Stimulated activated naive B cell treated with anti-CD40 and anti-IgM and Interleukin-4, amounts not matched to agents 10 μg/mL and 1 μg/mL and 100 μg/mL, for 72 hours (primary cell): ENCODE measurements around the gene EVA1A.

Experiments used
- ATAC-seq, 2 donors: fragments of 150-1000 bp; cut with Tn5 transposase; replicated peaks; 2 replicates each; pipeline ENCODE4 v1.10.0; 2021; ENCODE audit warnings: moderate library complexity in 1 of 2
- DNase-seq: peaks from one replicate; pipeline ENCODE4 v3.0.0; 2021
- H3K27ac Mint-ChIP-seq: one replicate; pipeline ENCODE4 v1.8.0; 2022; ENCODE audit warnings: mild to moderate bottlenecking, mixed read lengths
- H3K27me3 Mint-ChIP-seq, 2 donors: one replicate each; pipeline ENCODE4 v1.8.0; 2022; ENCODE audit warnings: mixed read lengths in 2 of 2
- H3K36me3 Mint-ChIP-seq, 2 donors: one replicate each; pipeline ENCODE4 v1.8.0; 2022; ENCODE audit warnings: mixed read lengths in 2 of 2, mild to moderate bottlenecking in 1 of 2
- H3K4me1 Mint-ChIP-seq, 2 donors: one replicate each; pipeline ENCODE4 v1.8.0; 2022; ENCODE audit warnings: mixed read lengths in 2 of 2, mild to moderate bottlenecking in 1 of 2
- H3K4me3 Mint-ChIP-seq, 2 donors: one replicate each; pipeline ENCODE4 v1.8.0; 2022; ENCODE audit warnings: mild to moderate bottlenecking in 2 of 2, mixed read lengths in 2 of 2, moderate library complexity in 1 of 2
- H3K9me3 Mint-ChIP-seq, 2 donors: one replicate each; pipeline ENCODE4 v1.8.0; 2022; ENCODE audit warnings: mixed read lengths in 2 of 2, mild to moderate bottlenecking in 1 of 2

The EVA1A gene

GRCh38 chr2:75562513-75562864 lies 1.8 kb upstream of the EVA1A start:
- DNase-seq (no peak), ATAC-seq (no peak)
- peaks cover 54 to 66% of the 10 kb centered on the region in 2 donors for H3K27me3 Mint-ChIP-seq
- H3K9me3 Mint-ChIP-seq, result no peaks in the 10 kb centered on the region
- H3K4me3 Mint-ChIP-seq, result no peak overlapping the region
- no peaks in the 10 kb centered on the region for H3K36me3 Mint-ChIP-seq
- H3K27ac Mint-ChIP-seq, result no peak overlapping the region
- H3K4me1 Mint-ChIP-seq, result peaks cover 6 to 15% of the 10 kb centered on the region in 2 donors

GRCh38 chr2:75561566-75562512 lies 1.1 kb upstream of the EVA1A start:
- DNase-seq, result no peak
- Mint-ChIP-seq H3K4me3 (peak overlapping the region in 1 of 2 donors; percentile 81), H3K36me3 (no peaks in the 10 kb centered on the region), H3K9me3 (no peaks in the 10 kb centered on the region), H3K27me3 (peaks cover 56 to 60% of the 10 kb centered on the region in 2 donors), H3K27ac (no peak overlapping the region), H3K4me1 (peaks cover 6 to 15% of the 10 kb centered on the region in 2 donors)
- no peak for ATAC-seq

- DNase-seq (no peak), ATAC-seq (peak; percentile 42 to 50)
- peaks cover 6 to 15% of the 10 kb centered on the region in 2 donors for H3K4me1 Mint-ChIP-seq
- no peaks in the 10 kb centered on the region for H3K36me3 Mint-ChIP-seq
- H3K9me3 Mint-ChIP-seq, result no peaks in the 10 kb centered on the region
- H3K27ac Mint-ChIP-seq, result no peak overlapping the region
- peak overlapping the region; percentile 81 to 82 for H3K4me3 Mint-ChIP-seq
- peaks cover 57% of the 10 kb centered on the region in 2 donors for H3K27me3 Mint-ChIP-seq
Observed at GRCh38 chr2:75560022-75560767, 544 bp downstream of the EVA1A start.

GRCh38 chr2:75559680-75560021 lies 1.1 kb downstream of the EVA1A start:
- H3K4me3 Mint-ChIP-seq, result no peak overlapping the region
- peaks cover 53 to 55% of the 10 kb centered on the region in 2 donors for H3K27me3 Mint-ChIP-seq
- no peak overlapping the region for H3K27ac Mint-ChIP-seq
- no peak for DNase-seq
- H3K36me3 Mint-ChIP-seq, result no peaks in the 10 kb centered on the region
- no peaks in the 10 kb centered on the region for H3K9me3 Mint-ChIP-seq
- H3K4me1 Mint-ChIP-seq, result peaks cover 6 to 15% of the 10 kb centered on the region in 2 donors
- ATAC-seq, result no peak

GRCh38 chr2:75558786-75559679 lies 1.7 kb downstream of the EVA1A start:
- ATAC-seq, result no peak
- Mint-ChIP-seq H3K9me3 (no peaks in the 10 kb centered on the region), H3K27ac (no peak overlapping the region), H3K27me3 (peaks cover 48 to 52% of the 10 kb centered on the region in 2 donors), H3K4me1 (peaks cover 6 to 15% of the 10 kb centered on the region in 2 donors), H3K36me3 (no peaks in the 10 kb centered on the region), H3K4me3 (no peak overlapping the region)
- DNase-seq, result no peak

GRCh38 chr2:75558136-75558535 lies 2.6 kb downstream of the EVA1A start:
- H3K9me3 Mint-ChIP-seq, result no peaks in the 10 kb centered on the region

GRCh38 chr2:75557474-75558133 lies 3.1 kb downstream of the EVA1A start:
- Mint-ChIP-seq H3K4me1 (peaks cover 6 to 15% of the 10 kb centered on the region in 2 donors), H3K27ac (no peak overlapping the region), H3K27me3 (peaks cover 50 to 52% of the 10 kb centered on the region in 2 donors), H3K9me3 (no peaks in the 10 kb centered on the region), H3K36me3 (no peaks in the 10 kb centered on the region), H3K4me3 (no peak overlapping the region)
- no peak for ATAC-seq
- DNase-seq, result no peak

More at GRCh38 chr2:75558136-75558535, 2.6 kb downstream of the EVA1A start:
- Mint-ChIP-seq H3K4me3 (no peak overlapping the region), H3K4me1 (peaks cover 6 to 15% of the 10 kb centered on the region in 2 donors), H3K36me3 (no peaks in the 10 kb centered on the region), H3K27ac (no peak overlapping the region), H3K27me3 (peaks cover 46 to 48% of the 10 kb centered on the region in 2 donors)
- DNase-seq, result no peak
- ATAC-seq, result no peak

- ATAC-seq (no peak), DNase-seq (no peak)
- Mint-ChIP-seq H3K27me3 (peaks cover 45 to 55% of the 10 kb centered on the region in 2 donors), H3K27ac (no peak overlapping the region), H3K4me1 (peaks cover 6 to 15% of the 10 kb centered on the region in 2 donors), H3K4me3 (no peak overlapping the region), H3K9me3 (no peaks in the 10 kb centered on the region), H3K36me3 (no peaks in the 10 kb centered on the region)
Observed at GRCh38 chr2:75556679-75557366, 3.9 kb downstream of the EVA1A start.

GRCh38 chr2:75555701-75556100 lies 5.0 kb downstream of the EVA1A start:
- DNase-seq, result no peak
- no peaks in the 10 kb centered on the region for H3K9me3 Mint-ChIP-seq
- ATAC-seq, result no peak
- H3K27ac Mint-ChIP-seq, result no peak overlapping the region
- H3K27me3 Mint-ChIP-seq, result peaks cover 41 to 53% of the 10 kb centered on the region in 2 donors
- H3K4me1 Mint-ChIP-seq, result peaks cover 3 to 9% of the 10 kb centered on the region in 2 donors
- H3K4me3 Mint-ChIP-seq, result no peak overlapping the region
- no peaks in the 10 kb centered on the region for H3K36me3 Mint-ChIP-seq

GRCh38 chr2:75553935-75554531 lies 6.7 kb downstream of the EVA1A start:
- H3K9me3 Mint-ChIP-seq, result no peaks in the 10 kb centered on the region
- H3K4me1 Mint-ChIP-seq, result no peaks in the 10 kb centered on the region
- H3K27me3 Mint-ChIP-seq, result peaks cover 33 to 44% of the 10 kb centered on the region in 2 donors
- no peak overlapping the region for H3K4me3 Mint-ChIP-seq
- ATAC-seq, result no peak
- no peaks in the 10 kb centered on the region for H3K36me3 Mint-ChIP-seq
- no peak for DNase-seq
- no peak overlapping the region for H3K27ac Mint-ChIP-seq

- Mint-ChIP-seq H3K4me1 (peaks cover 4 to 14% of the 10 kb centered on the region in 2 donors), H3K4me3 (no peak overlapping the region), H3K36me3 (no peaks in the 10 kb centered on the region), H3K27me3 (peaks cover 34 to 36% of the 10 kb centered on the region in 2 donors), H3K27ac (no peak overlapping the region), H3K9me3 (peaks cover 0 to 2% of the 10 kb centered on the region in 2 donors)
- no peak for DNase-seq
- no peak for ATAC-seq
Observed at GRCh38 chr2:75552222-75552621, 8.5 kb downstream of the EVA1A start.

- DNase-seq (no peak), ATAC-seq (no peak)
- Mint-ChIP-seq H3K4me1 (peaks cover 4 to 14% of the 10 kb centered on the region in 2 donors), H3K9me3 (peaks cover 0 to 2% of the 10 kb centered on the region in 2 donors), H3K27ac (no peak overlapping the region), H3K4me3 (no peak overlapping the region), H3K27me3 (peaks cover 34 to 36% of the 10 kb centered on the region in 2 donors), H3K36me3 (no peaks in the 10 kb centered on the region)
Observed at GRCh38 chr2:75551434-75551833, 9.3 kb downstream of the EVA1A start.
